Anterior cingulate cortex (tissue), 58 donors: Measurements from ENCODE around the gene DLGAP3.
"Not testable (repeated sequence)": the region's sequence is repeated elsewhere in the genome, so short reads cannot be mapped to it uniquely, and the experiment has no call there.

Source experiments
- DNase-seq, 58 donors: peaks; one replicate each; lab custom pipeline; 2025; lab: John Stamatoyannopoulos, UW

DLGAP3 gene

GRCh38 chr1:34842952-34843371, 86.5 kb downstream of the DLGAP3 start:
- DNase-seq, result peak in 2 of 58 donors; percentile 11 to 41

GRCh38 chr1:34842073-34842472, 87.4 kb downstream of the DLGAP3 start:
- DNase-seq, result no peak

- no peak for DNase-seq
These were observed 89.0 kb downstream of the DLGAP3 start for GRCh38 chr1:34840426-34840825.

- DNase-seq, result no peak
These were observed 89.7 kb downstream of the DLGAP3 start for GRCh38 chr1:34839526-34840305.

- no peak for DNase-seq
These were observed 95.7 kb downstream of the DLGAP3 start for GRCh38 chr1:34833711-34834110.

GRCh38 chr1:34831721-34832246, 97.7 kb downstream of the DLGAP3 start:
- no peak for DNase-seq

- no peak for DNase-seq
These were observed 100.2 kb downstream of the DLGAP3 start for GRCh38 chr1:34829250-34829649.

GRCh38 chr1:34828611-34829010, 100.8 kb downstream of the DLGAP3 start:
- no peak for DNase-seq

GRCh38 chr1:34827341-34827941, 102.0 kb downstream of the DLGAP3 start:
- no peak for DNase-seq

- no peak for DNase-seq
These were observed 103.9 kb downstream of the DLGAP3 start for GRCh38 chr1:34825455-34826091.

- no peak for DNase-seq
These were observed 104.5 kb downstream of the DLGAP3 start for GRCh38 chr1:34824817-34825454.

GRCh38 chr1:34822202-34822601, 107.2 kb downstream of the DLGAP3 start:
- DNase-seq, result no peak

- DNase-seq, result not testable (repeated sequence)
These were observed 110.6 kb downstream of the DLGAP3 start for GRCh38 chr1:34818862-34819261.

GRCh38 chr1:34816778-34817177, 112.7 kb downstream of the DLGAP3 start:
- DNase-seq, result no peak

- no peak for DNase-seq
These were observed 113.1 kb downstream of the DLGAP3 start for GRCh38 chr1:34816332-34816731.
